Lung (tissue), 12 donors: ENCODE data around the gene MYH10. TPM values are rescaled to one million over a fixed set of nuclear protein-coding genes. Genes with fewer than 3 reads are reported as not detected.

Experiments used
- ATAC-seq: fragments of 200-7000 bp; cut with Tn5 transposase; one replicate; pipeline ENCODE4 v1.9.1; 2020; ENCODE audit warnings: moderate number of reproducible peaks; ENCODE audit not compliant: insufficient read depth, low FRiP score
- DNase-seq, 3 donors: peaks; one replicate each; pipeline ENCODE4 v3.0.0-alpha.2; 2013 to 2017
- H3K27ac ChIP-seq, 2 donors: one replicate each; pipeline ENCODE4 v1.5.1; 2013; ENCODE audit warnings: mild to moderate bottlenecking in 2 of 2, moderate library complexity in 2 of 2, control low read depth in 1 of 2, inconsistent platforms in 1 of 2, low read depth in 1 of 2, low read length in 1 of 2
- H3K27me3 ChIP-seq, 3 donors: one replicate each; pipeline ENCODE4 v1.5.1; 2013; ENCODE audit warnings: low read length in 2 of 3; ENCODE audit not compliant: control insufficient read depth in 3 of 3, insufficient read depth in 3 of 3
- H3K36me3 ChIP-seq, 4 donors: one replicate each; pipeline ENCODE4 v1.5.1; 2013; ENCODE audit warnings: low read length in 4 of 4, mild to moderate bottlenecking in 1 of 4, moderate library complexity in 1 of 4; ENCODE audit not compliant: control insufficient read depth in 4 of 4, insufficient read depth in 4 of 4
- H3K4me1 ChIP-seq, 5 donors: one replicate each; pipeline ENCODE4 v1.5.1; 2013; ENCODE audit warnings: low read length in 5 of 5, mild to moderate bottlenecking in 2 of 5, moderate library complexity in 1 of 5; ENCODE audit not compliant: control insufficient read depth in 5 of 5, insufficient read depth in 5 of 5
- H3K4me3 ChIP-seq: one replicate; pipeline ENCODE4 v1.5.1; 2013; ENCODE audit warnings: mild to moderate bottlenecking, control low read depth, moderate library complexity
- H3K9ac ChIP-seq, 2 donors: one replicate each; pipeline ENCODE4 v1.5.1; 2013; ENCODE audit warnings: low read length in 2 of 2, control low read depth in 1 of 2; ENCODE audit not compliant: insufficient read depth in 1 of 2
- H3K9me3 ChIP-seq, 4 donors: one replicate each; pipeline ENCODE4 v1.5.1; 2013; ENCODE audit warnings: low read length in 3 of 4, mild to moderate bottlenecking in 1 of 4, moderate library complexity in 1 of 4; ENCODE audit not compliant: control insufficient read depth in 4 of 4, insufficient read depth in 3 of 4
- CTCF ChIP-seq: IDR thresholded peaks from 2 replicates; pipeline ENCODE4 v1.5.1; 2012; ENCODE audit warnings: mild to moderate bottlenecking; ENCODE audit errors: control extremely low read depth, extremely low read depth
- WGBS, 2 donors: extraction: QIAGEN DNeasy Blood & Tissue Kit; methylation state at CpG; one replicate each; pipeline ENCODE4 v1.1.7; 2013; 5-methylcytosine and 5-hydroxymethylcytosine counted together
- polyA plus RNA-seq, 2 donors: library from polyadenylated mRNA; stranded (reverse); fragments of 200-250 nt; gene quantifications; one replicate each; pipeline ENCODE4 v1.2.1, GENCODE V29; 2013
- total RNA-seq, 2 donors: library from RNA; depleted of rRNA in 1 of 2; stranded (reverse); fragments of >200 nt in 1 of 2; gene quantifications; one replicate each; pipeline ENCODE4 v1.2.1, GENCODE V29; 2014 to 2021
- donor health status: control.
- donor health status: control.
- donor health status: Bipolar disorder and iron deficiency.
- donor health status: healthy.
- donor health status: DM: yes; HTN: yes; CAD: no.

Gene MYH10
- total and polyA plus RNA-seq, 4 donors, result 9.6 to 194 (median 44.7) TPM

GRCh38 chr17:8477171-8477570 lies 153.4 kb downstream of the MYH10 start:
- no peak for ATAC-seq
- no peaks in the 10 kb centered on the region for H3K27me3 ChIP-seq
- no peak overlapping the region for H3K9ac ChIP-seq
- H3K27ac ChIP-seq, result no peak overlapping the region
- 93 to 95% methylated on average over 8 of the region's 8 CpGs for WGBS, 2 donors
- peaks cover 0 to 10% (median 8%) of the 10 kb centered on the region in 5 donors for H3K4me1 ChIP-seq
- no peak overlapping the region for H3K4me3 ChIP-seq
- peaks cover 20 to 74% (median 62%) of the 10 kb centered on the region in 4 donors for H3K36me3 ChIP-seq
- no peak for TF ChIP-seq CTCF
- no peaks in the 10 kb centered on the region for H3K9me3 ChIP-seq
- DNase-seq, result no peak

GRCh38 chr17:8476741-8477140 lies 153.8 kb downstream of the MYH10 start:
- WGBS, 2 donors, result 94 to 95% methylated on average over 22 of the region's 22 CpGs
- H3K27ac ChIP-seq, result no peak overlapping the region

GRCh38 chr17:8475781-8476180 lies 154.7 kb downstream of the MYH10 start:
- no peaks in the 10 kb centered on the region for H3K27me3 ChIP-seq
- H3K4me1 ChIP-seq, result peaks cover 0 to 10% (median 7%) of the 10 kb centered on the region in 5 donors
- H3K4me3 ChIP-seq, result no peak overlapping the region
- WGBS, 2 donors, result 57 to 69% methylated on average over 16 of the region's 16 CpGs
- H3K27ac ChIP-seq, result no peak overlapping the region
- peaks cover 16 to 70% (median 58%) of the 10 kb centered on the region in 4 donors for H3K36me3 ChIP-seq
- H3K9ac ChIP-seq, result no peak overlapping the region
- ATAC-seq, result no peak
- no peaks in the 10 kb centered on the region for H3K9me3 ChIP-seq
- no peak for TF ChIP-seq CTCF
- no peak for DNase-seq

More at GRCh38 chr17:8476741-8477140, 153.8 kb downstream of the MYH10 start:
- Histone ChIP-seq H3K9ac (no peak overlapping the region), H3K27me3 (no peaks in the 10 kb centered on the region), H3K4me1 (peaks cover 0 to 10% (median 7%) of the 10 kb centered on the region in 5 donors), H3K9me3 (no peaks in the 10 kb centered on the region), H3K36me3 (peaks cover 20 to 74% (median 60%) of the 10 kb centered on the region in 4 donors), H3K4me3 (no peak overlapping the region)
- DNase-seq (no peak), ATAC-seq (no peak)
- no peak for TF ChIP-seq CTCF

GRCh38 chr17:8475227-8475626 lies 155.3 kb downstream of the MYH10 start:
- 95 to 98% methylated on average over 9 of the region's 9 CpGs for WGBS, 2 donors
- peaks cover 16 to 67% (median 54%) of the 10 kb centered on the region in 4 donors for H3K36me3 ChIP-seq
- ATAC-seq, result no peak

More at GRCh38 chr17:8475227-8475626, 155.3 kb downstream of the MYH10 start:
- no peak overlapping the region for H3K27ac ChIP-seq
- DNase-seq, result no peak
- no peak for TF ChIP-seq CTCF
- H3K9ac ChIP-seq, result no peak overlapping the region
- H3K27me3 ChIP-seq, result no peaks in the 10 kb centered on the region
- no peaks in the 10 kb centered on the region for H3K9me3 ChIP-seq
- H3K4me3 ChIP-seq, result no peak overlapping the region
- peaks cover 0 to 8% (median 5%) of the 10 kb centered on the region in 5 donors for H3K4me1 ChIP-seq
